CD4-positive, alpha-beta T cell treated with Interleukin-12 subunit alpha and Interleukin-12 subunit beta, for 1 hour (primary cell): Measurements from ENCODE around the gene C1QTNF9.
"Not testable (repeated sequence)": the region's sequence is repeated elsewhere in the genome, so short reads cannot be mapped to it uniquely, and the experiment has no call there.

Experiments used
- DNase-seq: peaks from one replicate; pipeline ENCODE4 v3.0.0-alpha.2; 2020

Gene C1QTNF9

GRCh38 chr13:24284889-24285565 is 24.4 kb upstream of the C1QTNF9 start:
- no peak for DNase-seq

GRCh38 chr13:24286624-24287023 is 22.8 kb upstream of the C1QTNF9 start:
- no peak for DNase-seq

GRCh38 chr13:24287748-24288287 is 21.6 kb upstream of the C1QTNF9 start:
- no peak for DNase-seq

- DNase-seq = no peak
Observed at GRCh38 chr13:24288870-24289269, 20.5 kb upstream of the C1QTNF9 start.

GRCh38 chr13:24290280-24290932 is 19.0 kb upstream of the C1QTNF9 start:
- DNase-seq = no peak

- no peak for DNase-seq
Observed at GRCh38 chr13:24292481-24292880, 16.9 kb upstream of the C1QTNF9 start.

GRCh38 chr13:24293746-24294145 is 15.6 kb upstream of the C1QTNF9 start:
- no peak for DNase-seq

- DNase-seq = no peak
Observed at GRCh38 chr13:24299488-24300114, 9.8 kb upstream of the C1QTNF9 start.

- no peak for DNase-seq
Observed at GRCh38 chr13:24301434-24301833, 7.9 kb upstream of the C1QTNF9 start.

GRCh38 chr13:24301911-24302310 is 7.5 kb upstream of the C1QTNF9 start:
- DNase-seq = no peak

- no peak for DNase-seq
Observed at GRCh38 chr13:24304620-24305019, 4.8 kb upstream of the C1QTNF9 start.

GRCh38 chr13:24306632-24307031 is 2.7 kb upstream of the C1QTNF9 start:
- no peak for DNase-seq

- no peak for DNase-seq
Observed at GRCh38 chr13:24307211-24308067, 1.9 kb upstream of the C1QTNF9 start.

- no peak for DNase-seq
Observed at GRCh38 chr13:24308068-24308445, 1.3 kb upstream of the C1QTNF9 start.

- DNase-seq = no peak
Observed at GRCh38 chr13:24308488-24309020, 826 bp upstream of the C1QTNF9 start.

GRCh38 chr13:24313439-24313838 is 4.1 kb downstream of the C1QTNF9 start:
- DNase-seq = no peak

GRCh38 chr13:24317835-24318234 is 8.5 kb downstream of the C1QTNF9 start:
- DNase-seq = not testable (repeated sequence)

GRCh38 chr13:24318878-24319277 is 9.5 kb downstream of the C1QTNF9 start:
- not testable (repeated sequence) for DNase-seq

- DNase-seq = not testable (repeated sequence)
Observed at GRCh38 chr13:24319641-24320040, 10.3 kb downstream of the C1QTNF9 start.

GRCh38 chr13:24321416-24321815 is 12.0 kb downstream of the C1QTNF9 start:
- not testable (repeated sequence) for DNase-seq

GRCh38 chr13:24322470-24322869 is 13.1 kb downstream of the C1QTNF9 start:
- DNase-seq = not testable (repeated sequence)

- no peak for DNase-seq
Observed at GRCh38 chr13:24323036-24323738, 13.8 kb downstream of the C1QTNF9 start.
